ENCODE measurements around the gene ETF1.

Gene ETF1

DNA sequence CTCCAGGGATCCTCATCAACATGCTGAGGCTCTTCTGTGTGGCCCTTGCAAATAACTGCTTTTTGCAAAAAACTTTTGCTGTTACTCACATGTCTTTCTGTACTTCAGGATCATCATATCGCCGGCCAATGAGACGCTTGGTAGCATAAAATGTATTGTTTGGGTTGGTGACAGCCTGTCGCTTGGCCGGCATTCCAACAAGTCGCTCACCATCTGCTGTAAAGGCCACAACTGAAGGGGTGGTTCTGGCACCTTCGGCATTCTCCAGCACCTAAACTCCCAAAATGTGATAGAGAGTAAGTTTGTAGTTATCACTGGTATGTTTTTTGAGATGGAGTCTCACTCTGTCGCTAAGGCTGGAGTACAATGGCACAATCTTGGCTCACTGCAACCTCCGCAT lies 27.8 kb upstream of the ETF1 start:
- no peak for DNase-seq (ENCODE audit: extremely low read depth, low read depth)
- TF ChIP-seq CTCF (IDR thresholded peaks at IDR 0.05; ENCODE audit: low read depth, low read length): no peak

DNA sequence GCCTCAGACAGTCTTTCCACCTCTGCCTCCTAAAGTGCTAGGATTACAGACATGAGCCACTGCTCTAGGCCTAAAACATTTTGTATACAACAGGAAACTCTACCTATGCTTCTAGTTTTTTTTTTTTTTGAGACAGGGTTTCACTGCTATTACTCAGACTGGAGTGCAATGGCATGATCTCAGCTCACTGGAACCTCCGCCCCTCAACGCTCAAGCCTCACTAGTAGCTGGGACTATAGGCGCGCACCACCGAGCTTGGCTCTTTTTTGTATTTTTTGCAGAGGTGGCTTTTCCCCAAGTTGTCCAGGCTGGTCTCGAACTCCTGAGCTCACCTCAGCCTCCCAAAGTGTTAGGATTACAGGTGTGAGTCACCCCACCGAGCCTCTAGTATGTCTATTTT lies 26.7 kb upstream of the ETF1 start:
- DNase-seq (ENCODE audit: extremely low read depth, low read depth): no peak
- TF ChIP-seq CTCF (IDR thresholded peaks at IDR 0.05; ENCODE audit: low read depth, low read length): no peak

- no peak for DNase-seq (ENCODE audit: extremely low read depth, low read depth)
- no peak for TF ChIP-seq CTCF (IDR thresholded peaks at IDR 0.05; ENCODE audit: low read depth, low read length)
These were observed 25.2 kb upstream of the ETF1 start for GRCh38 chr5:138568061-138568824.

DNA sequence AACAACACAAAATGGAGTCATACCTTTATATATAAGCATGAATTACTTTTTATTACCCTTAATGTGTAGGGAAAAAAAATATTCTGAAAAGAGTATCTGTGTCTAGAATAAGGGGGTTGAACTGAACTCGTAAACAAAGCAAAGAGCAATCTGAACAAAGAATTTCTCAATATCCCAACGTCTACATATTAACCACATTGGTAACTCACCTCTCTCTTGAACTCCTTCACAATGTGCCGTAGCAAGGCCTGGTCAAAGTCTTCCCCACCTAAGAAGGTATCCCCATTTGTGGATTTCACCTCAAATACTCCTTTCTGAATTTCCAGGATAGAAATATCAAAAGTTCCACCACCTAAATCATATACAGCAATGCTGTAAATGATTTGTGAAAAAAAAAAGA lies 23.8 kb upstream of the ETF1 start:
- no peak for DNase-seq (ENCODE audit: extremely low read depth, low read depth)
- TF ChIP-seq CTCF (IDR thresholded peaks at IDR 0.05; ENCODE audit: low read depth, low read length): no peak

DNA sequence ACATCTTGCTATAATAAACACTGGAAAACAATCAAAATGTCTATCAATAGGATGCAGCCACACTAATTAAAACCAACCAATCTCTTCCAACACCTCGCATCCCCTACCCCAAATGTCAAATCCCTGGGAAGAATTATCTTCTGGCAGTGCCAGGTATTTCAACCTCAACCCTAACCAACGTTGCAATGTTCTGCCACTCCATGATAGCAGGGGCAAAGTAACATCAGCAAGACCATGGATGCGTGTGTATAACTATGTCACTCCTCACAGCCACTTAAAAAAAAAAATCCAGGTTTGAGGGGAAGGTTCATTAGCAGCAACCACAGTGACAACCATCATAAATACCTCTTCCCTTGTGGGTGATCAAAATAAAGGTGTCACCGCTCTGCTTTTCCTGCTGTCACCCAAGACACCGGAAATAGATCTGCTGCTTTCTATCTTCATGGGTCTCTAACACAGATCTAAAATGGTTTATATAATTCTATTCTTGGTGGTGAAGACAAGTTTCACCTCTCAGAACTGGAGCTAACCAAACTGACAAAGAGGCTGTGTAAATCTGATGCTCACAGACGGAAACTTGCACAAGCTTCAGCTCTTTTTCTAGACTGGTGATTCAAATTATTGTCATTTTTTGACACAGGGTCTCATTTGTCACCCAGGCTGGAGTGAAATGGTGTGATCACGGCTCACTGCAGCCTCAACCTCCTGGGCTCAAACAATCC lies 22.2 kb upstream of the ETF1 start:
- DNase-seq (ENCODE audit: extremely low read depth, low read depth): no peak
- no peak for TF ChIP-seq CTCF (IDR thresholded peaks at IDR 0.05; ENCODE audit: low read depth, low read length)

DNA sequence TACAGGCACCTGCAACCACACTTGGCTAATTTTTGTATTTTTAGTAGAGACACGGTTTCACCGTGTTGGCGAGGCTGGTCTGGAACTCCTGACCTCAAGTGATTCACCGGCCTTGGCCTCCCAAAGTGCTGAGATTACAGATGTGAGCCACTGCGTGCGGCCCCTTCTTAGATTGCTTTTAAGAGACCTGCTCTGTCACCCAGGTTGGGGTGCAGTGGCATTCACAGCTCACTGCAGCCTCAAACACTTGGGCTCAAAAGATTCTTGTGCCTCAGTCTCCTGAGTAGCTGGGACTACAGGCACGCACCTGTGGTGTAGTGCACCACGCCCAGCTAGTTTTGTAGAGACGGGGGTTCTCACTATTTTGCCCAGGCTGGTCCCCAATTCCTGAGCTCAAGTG lies 21.2 kb upstream of the ETF1 start:
- DNase-seq (ENCODE audit: extremely low read depth, low read depth): no peak
- TF ChIP-seq CTCF (IDR thresholded peaks at IDR 0.05; ENCODE audit: low read depth, low read length): no peak

DNA sequence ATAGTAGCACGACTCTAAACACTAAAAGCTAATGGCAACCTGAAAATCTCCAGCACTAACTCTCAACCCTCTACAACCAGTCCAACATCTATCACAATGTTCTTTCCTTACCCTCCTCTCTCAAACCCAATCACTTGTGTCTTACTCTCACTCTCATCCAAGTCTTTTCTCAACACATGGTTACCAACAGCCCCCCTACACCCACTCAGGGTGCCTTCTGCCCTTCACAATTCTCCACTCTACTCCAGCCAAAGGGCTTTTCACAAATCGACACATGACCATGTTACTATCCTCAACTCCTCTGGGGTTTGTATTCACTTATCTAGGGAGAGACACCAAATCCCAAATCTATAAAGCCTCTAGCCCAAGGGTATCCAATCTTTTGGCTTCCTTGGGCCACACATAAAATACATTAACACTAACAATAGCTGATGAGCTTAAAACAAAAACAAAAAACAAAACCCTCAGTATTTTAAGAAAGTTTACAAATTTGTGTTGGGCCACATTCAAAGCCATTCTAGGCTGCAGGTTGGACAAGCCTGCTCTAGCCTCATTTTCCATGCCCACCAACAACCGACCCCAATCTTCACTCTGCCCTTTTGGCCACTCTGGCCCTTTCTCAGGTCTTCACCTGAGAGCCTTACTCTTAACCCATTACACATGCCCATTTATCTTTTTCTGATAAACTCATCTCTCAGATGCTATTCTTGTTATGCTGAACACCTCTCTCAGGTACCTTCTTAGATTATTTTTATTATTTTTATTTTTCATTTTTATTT lies 20.5 kb upstream of the ETF1 start:
- no peak for TF ChIP-seq CTCF (IDR thresholded peaks at IDR 0.05; ENCODE audit: low read depth, low read length)
- no peak for DNase-seq (ENCODE audit: extremely low read depth, low read depth)
